NCI-H1694 treated with DMSO at 0.1 percent for 48 hours (cell line): ENCODE data around the gene MRC1.

Experiments used
- DNase-seq: peaks from one replicate; lab custom pipeline; 2025; lab: John Stamatoyannopoulos, UW

MRC1 gene

GRCh38 chr10:17808971-17809841 lies at the start of gene MRC1:
Gene MRC1 (plus strand): TSS chr10:17809348. CDS start chr10:17809466, 118 bp downstream.
- no peak for DNase-seq

DNA sequence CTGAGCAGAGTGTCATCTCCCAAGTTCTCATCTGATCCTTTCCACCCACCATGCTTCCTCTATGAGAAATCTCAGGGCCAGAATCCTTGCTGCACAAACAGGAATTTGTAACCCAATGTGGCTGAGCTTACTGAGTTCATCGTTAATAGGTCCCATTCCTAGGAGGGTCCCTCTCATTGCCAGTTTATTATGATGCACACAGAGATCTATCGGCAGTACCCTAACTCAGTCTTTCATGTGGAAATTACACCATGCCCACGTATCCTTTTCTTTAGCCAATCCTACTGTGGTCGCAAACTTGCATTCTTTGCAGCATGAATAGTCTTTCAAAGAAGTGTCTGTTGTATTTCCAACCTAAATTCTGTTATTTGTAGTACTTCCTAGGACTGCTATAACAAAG lies 45.0 kb upstream of the MRC1 start:
- no peak for DNase-seq

GRCh38 chr10:17765602-17766001 lies 43.5 kb upstream of the MRC1 start:
- no peak for DNase-seq

- no peak for DNase-seq
These were observed 42.4 kb upstream of the MRC1 start for GRCh38 chr10:17766731-17767130.

DNA sequence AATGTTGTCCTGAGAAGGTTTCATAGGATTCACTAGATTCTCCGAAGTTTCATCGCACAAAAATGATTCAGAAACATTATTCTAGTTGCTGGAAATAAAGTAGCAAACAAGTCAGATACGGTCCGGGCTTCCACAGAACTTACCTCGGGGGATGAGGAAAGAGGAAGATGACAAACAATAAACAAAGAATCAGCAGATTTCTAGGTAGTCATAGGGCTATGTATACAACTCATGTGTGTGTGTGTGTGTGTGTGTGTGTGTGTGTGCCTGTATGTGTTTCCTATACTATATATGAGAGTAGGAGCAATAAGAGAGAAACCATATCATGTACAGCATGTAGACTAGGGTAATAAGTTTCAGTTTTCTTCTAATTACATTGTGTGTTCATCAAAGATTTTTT lies 40.7 kb upstream of the MRC1 start:
- no peak for DNase-seq

DNA sequence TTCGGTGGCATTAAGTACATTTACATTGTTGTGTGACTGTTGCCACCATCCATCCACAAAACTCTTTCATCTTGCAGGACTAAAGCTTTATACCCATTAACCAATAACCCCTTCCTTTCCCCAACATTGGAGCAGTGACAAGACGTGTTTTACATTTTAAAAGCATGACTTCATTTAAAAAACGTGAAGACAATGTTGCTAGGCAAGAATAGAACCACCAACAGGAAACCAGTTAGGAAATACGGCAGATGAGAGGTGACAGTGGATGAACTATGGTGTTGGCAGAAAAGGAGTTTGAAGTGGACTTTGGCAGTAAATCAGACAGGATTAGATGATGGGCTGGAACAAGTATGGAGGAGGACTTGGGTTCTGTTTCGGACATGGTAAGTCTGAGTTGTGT lies 40.2 kb upstream of the MRC1 start:
- DNase-seq: no peak

GRCh38 chr10:17771017-17771416 lies 38.1 kb upstream of the MRC1 start:
- DNase-seq: no peak

DNA sequence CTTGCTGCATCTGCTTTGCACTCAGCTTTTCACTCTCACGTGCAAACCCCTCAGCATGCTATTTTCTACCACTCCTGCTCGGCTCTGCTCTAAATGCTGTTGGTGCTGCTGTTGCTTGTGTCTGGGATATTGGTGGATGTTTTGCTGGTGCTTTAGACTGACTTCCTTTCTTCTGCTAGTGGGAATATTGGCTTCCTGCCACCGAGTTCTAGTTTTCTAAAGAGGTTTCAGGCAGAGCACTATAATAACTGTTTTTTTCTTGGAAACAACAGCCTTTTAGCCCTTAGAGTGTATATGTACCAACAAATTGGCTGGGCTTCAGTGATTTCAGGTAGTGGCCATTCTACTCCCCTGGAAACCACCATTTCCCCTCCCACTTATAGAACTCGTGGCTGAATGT lies 29.4 kb upstream of the MRC1 start:
- no peak for DNase-seq

DNA sequence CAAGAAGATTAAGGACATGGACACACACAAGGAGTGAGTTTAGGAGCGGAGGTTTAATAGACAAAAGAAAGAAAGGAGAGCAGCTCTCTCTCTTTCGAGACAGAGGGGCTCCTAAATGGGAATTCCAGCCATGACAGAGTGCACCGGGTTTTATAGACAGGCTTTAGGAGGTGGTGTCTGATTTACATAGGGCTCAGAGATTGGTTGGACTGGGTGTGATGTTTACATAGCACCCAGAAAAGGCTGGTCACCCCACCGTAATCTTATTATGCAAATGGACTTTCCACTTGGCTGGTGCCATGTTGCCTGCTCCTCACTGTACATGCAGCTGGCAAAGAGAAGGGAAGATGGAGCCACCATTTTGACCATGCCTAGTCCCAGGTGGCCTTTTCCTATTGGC lies 28.4 kb upstream of the MRC1 start:
- DNase-seq: no peak

DNA sequence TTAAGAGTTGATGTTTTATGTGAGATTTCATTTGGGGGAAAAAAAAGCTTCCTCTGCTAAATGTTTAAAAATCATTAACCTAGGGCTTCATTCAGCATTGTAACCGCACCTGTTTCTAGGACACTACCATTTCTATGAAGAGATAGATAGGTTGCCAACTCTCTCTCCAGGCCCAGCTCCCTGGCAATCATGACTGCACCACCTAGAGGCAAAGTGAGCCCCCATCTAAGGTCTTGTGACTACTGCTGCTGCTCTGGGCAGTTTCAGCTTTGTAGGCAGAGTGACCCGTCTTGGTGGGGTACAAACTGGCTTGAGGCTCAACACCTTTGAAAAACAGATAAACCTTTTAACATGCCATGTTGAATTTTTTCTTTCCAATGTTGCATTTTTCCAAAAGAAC lies 27.3 kb upstream of the MRC1 start:
- no peak for DNase-seq

GRCh38 chr10:17782921-17783665 lies 26.1 kb upstream of the MRC1 start:
- DNase-seq: peak; percentile 56

DNA sequence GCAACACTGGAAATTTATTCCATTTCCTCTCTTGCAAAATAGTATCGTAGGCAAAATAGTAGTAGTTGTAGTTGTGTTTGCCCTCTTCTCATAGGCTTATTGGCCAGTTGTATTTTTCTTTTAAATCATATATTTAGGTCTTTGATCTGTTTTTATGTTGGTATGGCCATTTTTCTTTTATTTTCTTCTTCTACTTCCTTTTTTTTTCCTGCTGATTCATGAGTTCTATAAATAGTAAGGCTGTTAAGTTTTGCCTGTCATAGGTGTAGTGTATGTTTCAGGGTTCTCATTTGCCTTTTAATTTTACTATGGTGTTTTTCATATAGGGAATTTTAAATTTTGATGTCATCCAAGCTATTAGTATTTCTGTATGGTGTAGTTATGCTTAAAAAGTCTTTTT lies 25.4 kb upstream of the MRC1 start:
- DNase-seq: no peak

DNA sequence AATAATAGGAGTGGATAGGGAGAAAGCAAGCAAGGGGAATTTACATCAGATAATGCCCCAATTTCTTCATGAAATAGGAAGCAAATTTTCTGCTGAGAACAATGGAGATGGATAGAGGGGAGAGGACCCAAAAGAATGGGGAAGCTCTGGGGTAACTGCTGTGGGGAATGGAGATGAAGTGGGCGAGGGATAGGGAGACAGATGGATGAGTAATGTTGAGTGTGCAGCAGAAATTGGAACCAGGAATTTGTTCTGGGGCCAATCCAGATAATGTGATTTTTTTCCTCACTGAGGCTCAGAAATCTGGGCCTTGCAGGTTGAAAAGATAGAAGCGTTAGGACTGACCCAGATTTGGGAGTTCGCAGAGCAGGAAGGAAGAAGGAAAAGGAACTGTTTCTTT lies 24.5 kb upstream of the MRC1 start:
- peak; percentile 48 for DNase-seq

DNA sequence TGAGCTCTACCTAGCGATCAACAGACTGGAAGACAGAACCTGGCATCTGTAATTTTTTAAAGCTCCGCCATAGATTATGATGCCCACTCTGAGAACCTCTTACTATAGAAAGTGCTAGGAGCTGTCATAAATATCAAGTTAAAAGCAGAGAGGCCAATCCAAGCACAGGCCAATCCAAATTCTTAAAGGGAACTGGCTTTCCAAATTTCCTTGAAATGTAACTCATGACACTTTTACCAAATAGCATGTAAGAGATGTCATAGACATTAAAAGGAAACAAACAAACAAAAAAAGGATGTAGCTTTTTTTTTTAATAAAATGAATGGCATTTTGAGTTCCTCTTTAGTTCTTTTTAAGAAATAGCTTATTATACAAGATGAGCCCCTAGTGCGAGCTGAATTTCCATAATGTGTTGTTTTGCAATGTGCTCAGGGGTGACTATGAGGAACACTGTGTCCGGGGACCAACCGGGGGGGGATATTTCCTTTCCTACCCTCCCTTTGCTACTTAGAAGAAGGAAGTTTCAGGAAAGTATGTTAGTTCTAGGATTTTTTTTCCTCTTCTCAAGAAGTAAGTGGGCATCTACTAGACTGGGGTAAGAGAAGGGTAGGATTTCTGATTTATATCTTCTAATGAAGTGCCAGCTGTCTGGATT lies 23.7 kb upstream of the MRC1 start:
- no peak for DNase-seq

GRCh38 chr10:17787087-17787961 lies 21.8 kb upstream of the MRC1 start:
- DNase-seq: no peak

GRCh38 chr10:17788646-17789045 lies 20.5 kb upstream of the MRC1 start:
- DNase-seq: no peak

- DNase-seq: no peak
These were observed 19.8 kb upstream of the MRC1 start for GRCh38 chr10:17789396-17789795.

- no peak for DNase-seq
These were observed 18.5 kb upstream of the MRC1 start for GRCh38 chr10:17790651-17791050.

GRCh38 chr10:17792991-17793390 lies 16.2 kb upstream of the MRC1 start:
- DNase-seq: no peak

- DNase-seq: no peak
These were observed 15.1 kb upstream of the MRC1 start for GRCh38 chr10:17793823-17794644.

DNA sequence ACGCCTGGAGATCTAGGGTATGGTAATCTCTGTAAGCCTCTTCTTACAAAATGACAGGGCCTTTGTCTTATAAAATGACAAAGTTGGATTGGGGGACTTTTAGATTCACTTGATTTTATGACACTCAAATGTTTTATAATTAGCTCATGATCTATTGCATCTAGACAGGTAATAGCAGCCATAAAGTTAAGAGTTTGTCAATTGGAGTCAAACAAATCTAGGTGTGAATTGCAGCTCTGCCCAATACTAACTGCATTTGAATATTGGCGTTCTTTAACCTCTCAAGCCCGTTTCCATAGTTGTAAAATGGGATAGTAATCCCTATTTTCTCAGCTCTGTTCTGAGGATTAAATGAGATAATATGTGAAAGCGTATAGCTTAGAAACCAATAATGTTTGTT lies 14.1 kb upstream of the MRC1 start:
- no peak for DNase-seq
